ENCODE data around the gene ARSH.
"Not testable (repeated sequence)": the region's sequence is repeated elsewhere in the genome, so short reads cannot be mapped to it uniquely, and the experiment has no call there.

The ARSH gene

DNA sequence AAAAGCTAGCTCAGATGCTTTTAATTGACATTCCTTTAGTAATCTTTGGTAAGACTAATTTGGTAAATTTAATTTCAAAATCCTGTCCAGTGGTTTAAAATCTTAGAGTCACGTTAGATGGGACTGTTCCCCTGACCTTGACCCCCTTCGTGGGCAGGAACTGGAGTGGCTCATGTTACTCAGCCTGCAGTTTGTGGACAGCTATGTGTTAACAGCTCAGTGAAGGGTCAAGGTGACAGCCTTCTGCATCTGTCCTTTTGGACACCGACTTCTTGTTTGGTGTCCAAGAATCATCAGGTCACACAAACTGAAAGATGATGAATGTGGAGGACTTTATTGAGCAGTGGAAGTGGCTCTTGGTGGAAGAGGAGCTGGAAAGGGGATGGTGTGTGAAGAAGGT is 37.9 kb downstream of the ARSH start:
- DNase-seq = no peak

DNA sequence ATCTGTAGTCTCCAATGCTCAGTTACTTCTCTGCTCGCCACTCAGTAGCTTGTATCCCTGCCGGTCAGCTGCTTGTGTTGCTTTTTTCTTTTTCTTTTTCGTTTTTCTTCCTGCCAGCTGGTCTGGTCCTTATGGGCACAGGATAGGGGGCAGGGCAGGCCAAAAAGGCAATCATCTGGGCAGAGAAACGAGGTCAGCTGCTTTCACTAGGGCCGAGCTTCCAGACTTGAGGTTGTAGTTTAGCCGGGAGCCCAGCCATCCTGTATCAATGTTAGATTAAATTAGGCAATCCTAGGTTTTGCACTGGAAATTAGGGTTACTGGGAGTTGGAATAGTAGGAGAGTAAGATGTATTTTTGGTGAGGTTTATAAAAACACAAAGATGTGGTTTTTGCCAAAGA is 38.3 kb downstream of the ARSH start:
- no peak for DNase-seq

DNA sequence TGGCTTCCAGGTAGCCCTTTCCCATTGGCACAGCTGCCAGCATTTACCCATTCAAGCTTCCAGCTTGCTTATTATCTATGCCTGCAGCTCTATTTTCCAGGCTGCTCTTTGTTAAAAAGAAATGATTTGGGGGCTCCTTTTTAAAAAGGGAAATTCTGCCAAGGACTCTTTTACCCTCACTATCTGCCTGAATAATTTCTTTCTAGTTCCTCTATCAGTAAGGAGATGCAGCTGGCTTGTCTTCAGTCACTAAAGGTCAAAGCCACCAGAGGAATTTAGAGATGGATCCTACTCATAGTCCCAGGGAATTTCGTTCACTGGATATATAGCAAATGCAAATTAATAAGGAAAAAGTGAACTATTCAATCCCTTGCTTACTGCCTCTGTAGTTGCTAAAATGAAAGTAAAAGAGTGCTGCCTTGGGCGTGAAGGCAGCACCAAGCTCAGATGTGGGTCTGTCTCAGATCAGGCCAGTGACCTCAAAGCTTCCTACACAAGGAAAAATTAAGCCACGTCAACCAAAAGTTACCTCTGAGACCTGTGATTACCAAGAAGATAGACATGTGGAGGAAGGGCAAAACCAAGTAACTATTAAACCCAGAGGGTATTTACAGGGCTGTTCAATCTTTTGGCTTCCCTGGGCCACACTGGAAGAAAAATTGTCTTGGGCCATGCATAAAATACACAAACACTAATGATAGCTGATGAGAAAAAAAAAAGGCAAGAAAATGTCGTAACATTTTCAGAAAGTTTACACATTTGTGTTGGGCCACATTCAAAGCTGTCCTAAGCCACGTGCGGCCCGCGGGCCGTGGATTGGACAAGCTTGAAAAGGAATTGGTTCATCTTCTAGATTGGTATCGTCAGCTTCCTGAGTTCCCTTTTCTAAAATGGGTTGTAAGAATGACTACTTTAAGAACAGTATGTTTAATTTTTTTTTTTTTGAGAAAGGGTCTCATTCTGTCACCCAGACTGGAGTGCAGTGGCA is 40.2 kb downstream of the ARSH start:
- DNase-seq = no peak

- not testable (repeated sequence) for DNase-seq
Observed at GRCh38 chrX:3050523-3051175, 44.3 kb downstream of the ARSH start.

DNA sequence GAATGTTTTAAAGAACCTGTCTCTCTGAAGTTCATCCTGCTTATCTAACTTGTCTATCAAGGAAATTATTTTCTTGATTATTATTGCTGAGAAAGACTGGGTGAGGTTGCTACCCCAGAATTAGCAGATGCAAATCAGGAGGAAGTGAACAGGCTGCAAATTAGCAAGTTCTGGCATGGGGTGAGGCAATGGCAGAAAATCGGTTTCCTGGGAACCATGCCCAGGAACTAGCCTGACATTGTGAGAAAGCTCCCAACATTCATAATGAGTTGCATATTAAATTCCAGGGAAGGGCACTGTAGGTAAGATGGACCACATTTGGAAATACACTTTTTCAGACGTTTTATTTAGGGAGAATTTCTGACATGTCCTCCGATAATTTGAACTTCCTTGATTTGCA is 46.5 kb downstream of the ARSH start:
- DNase-seq = no peak

DNA sequence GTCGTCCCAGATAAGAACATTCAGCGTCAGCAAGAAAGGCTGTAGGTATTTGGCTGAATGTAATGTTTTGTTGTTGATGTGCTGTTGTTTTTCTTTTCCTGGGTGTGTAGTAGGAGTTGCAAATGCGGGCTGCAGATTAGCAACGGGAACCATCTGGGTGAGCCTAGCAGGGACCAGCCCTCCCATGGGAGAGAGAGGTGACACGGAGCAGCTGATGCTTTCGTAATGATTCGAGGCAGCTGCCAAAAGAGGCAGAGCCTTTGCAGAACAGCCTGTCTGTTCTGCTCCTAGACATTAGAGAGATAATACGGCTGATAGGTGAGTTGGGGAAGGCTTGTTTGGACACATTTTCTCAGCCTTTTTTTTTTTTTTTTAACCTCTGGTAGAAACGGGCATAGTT is 60.2 kb downstream of the ARSH start:
- no peak for DNase-seq

GRCh38 chrX:3075959-3076358 is 69.6 kb downstream of the ARSH start:
- no peak for DNase-seq

GRCh38 chrX:3076416-3076991 is 70.2 kb downstream of the ARSH start:
- no peak for DNase-seq
